ENCODE measurements around the gene GLRX5. TPM values are rescaled to one million over a fixed set of nuclear protein-coding genes. Genes with fewer than 3 reads are reported as not detected.

The GLRX5 gene
- total RNA-seq, 1 donor from 2014 or later: 38.9 TPM

- H3K9me3 Mint-ChIP-seq (ENCODE audit: unreplicated experiment): no peaks in the 10 kb centered on the region
These were observed 36.1 kb upstream of the GLRX5 start for GRCh38 chr14:95498622-95499353.

GRCh38 chr14:95499354-95499750 lies 35.5 kb upstream of the GLRX5 start:
- TF ChIP-seq, protein P1, sequence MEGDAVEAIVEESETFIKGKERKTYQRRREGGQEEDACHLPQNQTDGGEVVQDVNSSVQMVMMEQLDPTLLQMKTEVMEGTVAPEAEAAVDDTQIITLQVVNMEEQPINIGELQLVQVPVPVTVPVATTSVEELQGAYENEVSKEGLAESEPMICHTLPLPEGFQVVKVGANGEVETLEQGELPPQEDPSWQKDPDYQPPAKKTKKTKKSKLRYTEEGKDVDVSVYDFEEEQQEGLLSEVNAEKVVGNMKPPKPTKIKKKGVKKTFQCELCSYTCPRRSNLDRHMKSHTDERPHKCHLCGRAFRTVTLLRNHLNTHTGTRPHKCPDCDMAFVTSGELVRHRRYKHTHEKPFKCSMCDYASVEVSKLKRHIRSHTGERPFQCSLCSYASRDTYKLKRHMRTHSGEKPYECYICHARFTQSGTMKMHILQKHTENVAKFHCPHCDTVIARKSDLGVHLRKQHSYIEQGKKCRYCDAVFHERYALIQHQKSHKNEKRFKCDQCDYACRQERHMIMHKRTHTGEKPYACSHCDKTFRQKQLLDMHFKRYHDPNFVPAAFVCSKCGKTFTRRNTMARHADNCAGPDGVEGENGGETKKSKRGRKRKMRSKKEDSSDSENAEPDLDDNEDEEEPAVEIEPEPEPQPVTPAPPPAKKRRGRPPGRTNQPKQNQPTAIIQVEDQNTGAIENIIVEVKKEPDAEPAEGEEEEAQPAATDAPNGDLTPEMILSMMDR (IDR thresholded peaks at IDR 0.05; ENCODE audit: partially characterized antibody, unreplicated experiment): no peak
- Mint-ChIP-seq H3K9me3 (ENCODE audit: unreplicated experiment) (no peaks in the 10 kb centered on the region), H3K36me3 (ENCODE audit: unreplicated experiment) (no peaks in the 10 kb centered on the region), H3K4me1 (ENCODE audit: low read depth, unreplicated experiment) (peaks cover 25% of the 10 kb centered on the region), H3K27me3 (ENCODE audit: unreplicated experiment) (peaks cover 3% of the 10 kb centered on the region), H3K4me3 (ENCODE audit: unreplicated experiment) (no peak overlapping the region), H3K27ac (ENCODE audit: unreplicated experiment) (no peak overlapping the region)
- no peak for DNase-seq

More at GRCh38 chr14:95498622-95499353, 36.1 kb upstream of the GLRX5 start:
- no peaks in the 10 kb centered on the region for H3K36me3 Mint-ChIP-seq (ENCODE audit: unreplicated experiment)
- no peak for DNase-seq
- H3K4me1 Mint-ChIP-seq (ENCODE audit: low read depth, unreplicated experiment): peaks cover 22% of the 10 kb centered on the region
- H3K27me3 Mint-ChIP-seq (ENCODE audit: unreplicated experiment): peaks cover 3% of the 10 kb centered on the region
- no peak overlapping the region for H3K4me3 Mint-ChIP-seq (ENCODE audit: unreplicated experiment)
- H3K27ac Mint-ChIP-seq (ENCODE audit: unreplicated experiment): no peak overlapping the region
- TF ChIP-seq, protein P1 (IDR thresholded peaks at IDR 0.05; ENCODE audit: partially characterized antibody, unreplicated experiment): no peak

- no peak overlapping the region for H3K4me3 Mint-ChIP-seq (ENCODE audit: unreplicated experiment)
- no peaks in the 10 kb centered on the region for H3K9me3 Mint-ChIP-seq (ENCODE audit: unreplicated experiment)
- no peak for DNase-seq
- peaks cover 3% of the 10 kb centered on the region for H3K27me3 Mint-ChIP-seq (ENCODE audit: unreplicated experiment)
- no peak overlapping the region for H3K27ac Mint-ChIP-seq (ENCODE audit: unreplicated experiment)
- peaks cover 29% of the 10 kb centered on the region for H3K4me1 Mint-ChIP-seq (ENCODE audit: low read depth, unreplicated experiment)
- no peaks in the 10 kb centered on the region for H3K36me3 Mint-ChIP-seq (ENCODE audit: unreplicated experiment)
- TF ChIP-seq, protein P1 (IDR thresholded peaks at IDR 0.05; ENCODE audit: partially characterized antibody, unreplicated experiment): no peak
These were observed 34.6 kb upstream of the GLRX5 start for GRCh38 chr14:95500201-95500681.

GRCh38 chr14:95500772-95501401 lies 34.0 kb upstream of the GLRX5 start:
- no peak overlapping the region for H3K4me3 Mint-ChIP-seq (ENCODE audit: unreplicated experiment)
- TF ChIP-seq, protein P1 (IDR thresholded peaks at IDR 0.05; ENCODE audit: partially characterized antibody, unreplicated experiment): no peak
- H3K9me3 Mint-ChIP-seq (ENCODE audit: unreplicated experiment): no peaks in the 10 kb centered on the region
- H3K4me1 Mint-ChIP-seq (ENCODE audit: low read depth, unreplicated experiment): peaks cover 33% of the 10 kb centered on the region
- H3K27me3 Mint-ChIP-seq (ENCODE audit: unreplicated experiment): peaks cover 5% of the 10 kb centered on the region
- no peak overlapping the region for H3K27ac Mint-ChIP-seq (ENCODE audit: unreplicated experiment)
- no peak for DNase-seq
- no peaks in the 10 kb centered on the region for H3K36me3 Mint-ChIP-seq (ENCODE audit: unreplicated experiment)

All from glutamatergic neuron (in vitro differentiated cells).